Parathyroid adenoma (tissue), 2 donors: ENCODE data around the gene NALCN.

Source experiments
- H2AFZ ChIP-seq: fragments of 300-600 bp; sonication (generic); one replicate; pipeline ENCODE4 v1.7.0; 2017; ENCODE audit warnings: antibody characterized with exemption, mild to moderate bottlenecking
- H3K27ac ChIP-seq: fragments of 300-600 bp; sonication (generic); one replicate; pipeline ENCODE4 v1.7.0; 2017
- H3K27me3 ChIP-seq: fragments of 300-600 bp; sonication (generic); one replicate; pipeline ENCODE4 v1.7.0; 2017; ENCODE audit warnings: low read length; ENCODE audit not compliant: control insufficient read depth, insufficient read depth
- H3K36me3 ChIP-seq: fragments of 300-600 bp; sonication (generic); one replicate; pipeline ENCODE4 v1.7.0; 2017; ENCODE audit warnings: low read length; ENCODE audit not compliant: control insufficient read depth, insufficient read depth
- H3K4me1 ChIP-seq: fragments of 300-600 bp; sonication (generic); one replicate; pipeline ENCODE4 v1.7.0; 2017; ENCODE audit warnings: control low read depth
- H3K4me2 ChIP-seq: fragments of 300-600 bp; sonication (generic); one replicate; pipeline ENCODE4 v1.7.0; 2017; ENCODE audit warnings: low read length
- H3K4me3 ChIP-seq: fragments of 300-600 bp; sonication (generic); one replicate; pipeline ENCODE4 v1.7.0; 2017; ENCODE audit warnings: low read depth, low read length
- H3K79me2 ChIP-seq: fragments of 300-600 bp; sonication (generic); one replicate; pipeline ENCODE4 v1.7.0; 2017; ENCODE audit warnings: control low read depth
- H3K9ac ChIP-seq: fragments of 300-600 bp; sonication (generic); one replicate; pipeline ENCODE4 v1.7.0; 2017; ENCODE audit warnings: mild to moderate bottlenecking
- H3K9me3 ChIP-seq: fragments of 300-600 bp; sonication (generic); one replicate; pipeline ENCODE4 v1.7.0; 2017; ENCODE audit warnings: low read length; ENCODE audit not compliant: control insufficient read depth
- CTCF ChIP-seq: fragments of 300-600 bp; sonication (generic); IDR thresholded peaks from one replicate; pipeline ENCODE4 v1.7.0; 2017; ENCODE audit warnings: antibody characterized with exemption, mild to moderate bottlenecking
- donor health status: primary hyperparathyroidism.

Gene NALCN

GRCh38 chr13:101449790-101450748, 33.8 kb upstream of the NALCN start:
- H3K36me3 ChIP-seq = no peaks in the 10 kb centered on the region
- no peaks in the 10 kb centered on the region for H3K4me1 ChIP-seq
- H2AFZ ChIP-seq = no peak overlapping the region
- H3K9me3 ChIP-seq = no peaks in the 10 kb centered on the region
- no peak overlapping the region for H3K9ac ChIP-seq
- no peak overlapping the region for H3K4me3 ChIP-seq
- no peak overlapping the region for H3K27ac ChIP-seq
- no peaks in the 10 kb centered on the region for H3K79me2 ChIP-seq
- no peak overlapping the region for H3K4me2 ChIP-seq
- no peak for TF ChIP-seq CTCF
- H3K27me3 ChIP-seq = no peaks in the 10 kb centered on the region

- Histone ChIP-seq H3K4me3 (no peak overlapping the region), H3K4me2 (no peak overlapping the region), H3K79me2 (no peaks in the 10 kb centered on the region), H3K27ac (no peak overlapping the region), H3K36me3 (no peaks in the 10 kb centered on the region), H3K4me1 (no peaks in the 10 kb centered on the region), H2AFZ (no peak overlapping the region), H3K27me3 (no peaks in the 10 kb centered on the region), H3K9me3 (peaks cover 4% of the 10 kb centered on the region), H3K9ac (no peak overlapping the region)
- no peak for TF ChIP-seq CTCF
Measured at GRCh38 chr13:101447852-101448251, 31.5 kb upstream of the NALCN start.

GRCh38 chr13:101434486-101434885, 18.2 kb upstream of the NALCN start:
- no peak for TF ChIP-seq CTCF
- H3K9ac ChIP-seq = no peak overlapping the region
- H2AFZ ChIP-seq = no peak overlapping the region

GRCh38 chr13:101433895-101434294, 17.6 kb upstream of the NALCN start:
- Histone ChIP-seq H3K79me2 (no peaks in the 10 kb centered on the region), H3K4me3 (no peak overlapping the region), H3K27ac (no peak overlapping the region), H2AFZ (no peak overlapping the region), H3K36me3 (no peaks in the 10 kb centered on the region), H3K4me1 (no peaks in the 10 kb centered on the region), H3K9me3 (no peaks in the 10 kb centered on the region), H3K27me3 (peaks cover 4% of the 10 kb centered on the region), H3K4me2 (no peak overlapping the region), H3K9ac (no peak overlapping the region)
- no peak for TF ChIP-seq CTCF

More at GRCh38 chr13:101434486-101434885, 18.2 kb upstream of the NALCN start:
- H3K4me2 ChIP-seq = no peak overlapping the region
- H3K27ac ChIP-seq = no peak overlapping the region
- H3K4me1 ChIP-seq = no peaks in the 10 kb centered on the region
- no peaks in the 10 kb centered on the region for H3K9me3 ChIP-seq
- no peaks in the 10 kb centered on the region for H3K79me2 ChIP-seq
- H3K36me3 ChIP-seq = no peaks in the 10 kb centered on the region
- no peak overlapping the region for H3K4me3 ChIP-seq
- H3K27me3 ChIP-seq = peaks cover 4% of the 10 kb centered on the region

- TF ChIP-seq CTCF = no peak
Measured at GRCh38 chr13:101429733-101430132, 13.4 kb upstream of the NALCN start.

More at GRCh38 chr13:101429733-101430132, 13.4 kb upstream of the NALCN start:
- H3K4me1 ChIP-seq = no peaks in the 10 kb centered on the region
- no peaks in the 10 kb centered on the region for H3K36me3 ChIP-seq
- H3K4me2 ChIP-seq = no peak overlapping the region
- no peak overlapping the region for H3K9ac ChIP-seq
- no peaks in the 10 kb centered on the region for H3K9me3 ChIP-seq
- no peak overlapping the region for H3K27ac ChIP-seq
- no peaks in the 10 kb centered on the region for H3K79me2 ChIP-seq
- no peak overlapping the region for H3K4me3 ChIP-seq
- no peaks in the 10 kb centered on the region for H3K27me3 ChIP-seq
- no peak overlapping the region for H2AFZ ChIP-seq
